AG09319 (cell line): Measurements from ENCODE around the gene FAM184A.

Experiments used
- DNase-seq: peaks from one replicate; pipeline ENCODE4 v3.0.0-alpha.2; 2010; ENCODE audit warnings: low read depth; ENCODE audit errors: extremely low read depth
- CTCF ChIP-seq: IDR thresholded peaks from 2 replicates; pipeline ENCODE4 v1.5.1; 2011; ENCODE audit warnings: low read depth, mild to moderate bottlenecking, inconsistent platforms, low read length, moderate library complexity

FAM184A gene

GRCh38 chr6:118993358-118993757 lies 85.1 kb downstream of the FAM184A start:
- no peak for DNase-seq
- no peak for TF ChIP-seq CTCF

GRCh38 chr6:118992186-118992795 lies 86.2 kb downstream of the FAM184A start:
- DNase-seq = no peak
- TF ChIP-seq CTCF = no peak

GRCh38 chr6:118986312-118986711 lies 92.2 kb downstream of the FAM184A start:
- DNase-seq = no peak
- TF ChIP-seq CTCF = no peak

GRCh38 chr6:118985123-118985830 lies 93.2 kb downstream of the FAM184A start:
- no peak for DNase-seq
- TF ChIP-seq CTCF = no peak

- no peak for TF ChIP-seq CTCF
- DNase-seq = no peak
These were observed 94.1 kb downstream of the FAM184A start for GRCh38 chr6:118984342-118984741.

GRCh38 chr6:118982575-118982911 lies 95.9 kb downstream of the FAM184A start:
- no peak for TF ChIP-seq CTCF
- no peak for DNase-seq

- DNase-seq = no peak
- no peak for TF ChIP-seq CTCF
These were observed 96.4 kb downstream of the FAM184A start for GRCh38 chr6:118981884-118982574.
